Activated CD8-positive, alpha-beta T cell treated with anti-CD3 and anti-CD28 coated beads, Interleukin-2, amount 10 ng/mL, durations not matched to agents 7 days and 5 days (primary cell): Measurements from ENCODE around the gene HOXA9. TPM values are rescaled to one million over a fixed set of nuclear protein-coding genes. Genes with fewer than 3 reads are reported as not detected.

ENCODE experiments used
- ATAC-seq: fragments of 150-1000 bp; cut with Tn5 transposase; one replicate; pipeline ENCODE4 v1.10.0; 2021; ENCODE audit warnings: moderate library complexity
- CTCF ChIA-PET: fragments of 350-600 bp; sonication (Branson Sonifier 250); formaldehyde crosslinking; loops from one replicate; lab custom pipeline; 2021; ENCODE audit warnings: antibody characterized with exemption; lab: Charles Lee
- POLR2A ChIA-PET: fragments of 350-600 bp; sonication (Branson Sonifier 250); formaldehyde crosslinking; loops from one replicate; lab custom pipeline; 2021; ENCODE audit warnings: antibody characterized with exemption; lab: Charles Lee
- DNase-seq: peaks from one replicate; pipeline ENCODE4 v3.0.0-alpha.2; 2020
- H3K27ac Mint-ChIP-seq: one replicate; pipeline ENCODE4 v1.8.0; 2021; ENCODE audit warnings: mild to moderate bottlenecking, mixed read lengths
- H3K27me3 Mint-ChIP-seq: one replicate; pipeline ENCODE4 v1.8.0; 2021; ENCODE audit warnings: low read depth, mixed read lengths
- H3K36me3 Mint-ChIP-seq: one replicate; pipeline ENCODE4 v1.8.0; 2021; ENCODE audit warnings: low read depth, mixed read lengths
- H3K4me1 Mint-ChIP-seq: one replicate; pipeline ENCODE4 v1.8.0; 2021; ENCODE audit warnings: low read depth, mixed read lengths
- H3K4me3 Mint-ChIP-seq: one replicate; pipeline ENCODE4 v1.8.0; 2021; ENCODE audit warnings: mild to moderate bottlenecking, mixed read lengths
- H3K9me3 Mint-ChIP-seq: one replicate; pipeline ENCODE4 v1.8.0; 2022; ENCODE audit warnings: mixed read lengths; ENCODE audit not compliant: insufficient read depth
- total RNA-seq, 2 experiments: library from RNA; stranded (reverse); gene quantifications; one replicate each; pipeline ENCODE4 v1.2.3, GENCODE V29; 2021

Gene HOXA9
- total RNA-seq, 2 experiments from 2014 or later = not detected

DNA sequence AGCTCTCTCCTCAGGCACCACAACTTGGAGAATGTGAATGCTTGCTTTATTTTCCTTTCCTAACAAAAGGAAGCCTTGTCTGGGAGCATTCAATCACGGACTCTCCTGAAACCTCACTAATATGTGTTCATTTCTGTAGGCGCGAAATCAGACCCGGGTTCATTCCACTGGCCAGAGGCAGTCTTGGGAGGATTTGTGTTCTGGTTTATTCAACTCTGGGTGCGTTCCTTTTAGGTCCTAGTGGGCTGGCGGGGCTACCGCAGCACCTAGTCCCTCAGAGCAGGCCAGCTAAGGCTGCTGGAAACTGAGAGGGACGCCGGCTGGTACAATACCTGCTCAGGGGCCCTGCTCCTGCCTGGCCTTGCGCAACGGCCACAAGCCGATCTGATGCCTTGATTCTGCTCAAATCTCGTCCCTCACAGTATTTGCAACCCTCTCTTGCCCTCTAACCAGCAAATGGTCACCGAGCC, 42.3 kb downstream of the HOXA9 start:
- POLR2A ChIA-PET = no interaction called here
- Mint-ChIP-seq H3K27ac (no peak overlapping the region), H3K27me3 (peaks cover 21% of the 10 kb centered on the region), H3K9me3 (no peaks in the 10 kb centered on the region), H3K36me3 (no peaks in the 10 kb centered on the region), H3K4me1 (peaks cover 2% of the 10 kb centered on the region), H3K4me3 (no peak overlapping the region)
- ATAC-seq = no peak
- DNase-seq = no peak
- CTCF ChIA-PET = no interaction called here

GRCh38 chr7:27122077-27122910, 43.0 kb downstream of the HOXA9 start:
- POLR2A ChIA-PET = interaction anchor here (1.3 kb wide), 1 partner anchor 8 kb away, joined by 3 read pairs; the partner anchor contains the start of gene HOXA4
- no peak for ATAC-seq
- peaks cover 14% of the 10 kb centered on the region for H3K27me3 Mint-ChIP-seq

GRCh38 chr7:27121684-27122076, 43.7 kb downstream of the HOXA9 start:
- peaks cover 2% of the 10 kb centered on the region for H3K4me1 Mint-ChIP-seq
- no peak for ATAC-seq
- DNase-seq = no peak
- no peaks in the 10 kb centered on the region for H3K36me3 Mint-ChIP-seq
- no peaks in the 10 kb centered on the region for H3K9me3 Mint-ChIP-seq
- CTCF ChIA-PET = no interaction called here
- H3K4me3 Mint-ChIP-seq = no peak overlapping the region
- no peak overlapping the region for H3K27ac Mint-ChIP-seq
- peaks cover 10% of the 10 kb centered on the region for H3K27me3 Mint-ChIP-seq
- POLR2A ChIA-PET = interaction anchor here (1.3 kb wide), 1 partner anchor 9 kb away, joined by 3 read pairs; the partner anchor contains the start of gene HOXA4

More at GRCh38 chr7:27122077-27122910, 43.0 kb downstream of the HOXA9 start:
- Mint-ChIP-seq H3K36me3 (no peaks in the 10 kb centered on the region), H3K9me3 (no peaks in the 10 kb centered on the region), H3K27ac (no peak overlapping the region), H3K4me3 (no peak overlapping the region), H3K4me1 (peaks cover 2% of the 10 kb centered on the region)
- no peak for DNase-seq
- CTCF ChIA-PET = no interaction called here

- Mint-ChIP-seq H3K4me3 (no peak overlapping the region), H3K4me1 (peaks cover 2% of the 10 kb centered on the region), H3K27ac (no peak overlapping the region), H3K36me3 (no peaks in the 10 kb centered on the region), H3K9me3 (no peaks in the 10 kb centered on the region), H3K27me3 (no peaks in the 10 kb centered on the region)
- DNase-seq (no peak), ATAC-seq (no peak)
- CTCF ChIA-PET = interaction anchor here (0.7 kb wide), 1 partner anchor 10 kb away, joined by 3 read pairs; no protein-coding TSS in a partner anchor
- POLR2A ChIA-PET = interaction anchor here (0.8 kb wide), 1 partner anchor 352 kb away, joined by 3 read pairs; no protein-coding TSS in a partner anchor
Observed at GRCh38 chr7:27119412-27119911, 45.9 kb downstream of the HOXA9 start.

DNA sequence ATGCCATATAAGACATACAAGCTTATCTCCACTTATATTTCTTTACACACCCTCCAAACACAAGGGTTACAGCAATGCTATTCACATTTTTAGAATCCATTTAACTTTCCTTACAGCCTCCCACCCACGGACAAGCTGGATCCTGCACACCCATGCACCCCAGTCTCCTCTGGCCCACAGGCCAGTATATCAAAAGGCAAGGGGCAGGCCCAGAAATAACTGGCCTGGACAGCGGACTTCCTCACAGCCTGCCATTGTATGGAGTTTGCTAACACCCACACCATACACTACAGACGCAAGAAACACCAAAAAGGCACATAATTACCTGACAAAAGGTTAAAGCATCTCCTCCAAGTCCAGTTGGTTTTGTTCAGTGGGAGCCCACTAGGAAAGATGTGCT, 46.8 kb downstream of the HOXA9 start:
- Mint-ChIP-seq H3K27me3 (no peaks in the 10 kb centered on the region), H3K4me1 (peaks cover 2% of the 10 kb centered on the region), H3K9me3 (no peaks in the 10 kb centered on the region), H3K4me3 (no peak overlapping the region), H3K36me3 (no peaks in the 10 kb centered on the region), H3K27ac (no peak overlapping the region)
- ATAC-seq (no peak), DNase-seq (no peak)
- ChIA-PET POLR2A (no interaction called here), CTCF (no interaction called here)

- no peak overlapping the region for H3K27ac Mint-ChIP-seq
- CTCF ChIA-PET = no interaction called here
- DNase-seq (no peak), ATAC-seq (no peak)
- H3K9me3 Mint-ChIP-seq = no peaks in the 10 kb centered on the region
- no peaks in the 10 kb centered on the region for H3K27me3 Mint-ChIP-seq
- POLR2A ChIA-PET = no interaction called here
- H3K4me3 Mint-ChIP-seq = no peak overlapping the region
- H3K4me1 Mint-ChIP-seq = peaks cover 2% of the 10 kb centered on the region
- H3K36me3 Mint-ChIP-seq = no peaks in the 10 kb centered on the region
Observed at GRCh38 chr7:27117887-27118491, 47.3 kb downstream of the HOXA9 start.

GRCh38 chr7:27116962-27117886, 48.1 kb downstream of the HOXA9 start:
- POLR2A ChIA-PET = interaction anchor here (0.6 kb wide), 1 partner anchor 36 kb away, joined by 3 read pairs; no protein-coding TSS in a partner anchor
- no peaks in the 10 kb centered on the region for H3K4me1 Mint-ChIP-seq
- H3K9me3 Mint-ChIP-seq = no peaks in the 10 kb centered on the region
- ATAC-seq (no peak), DNase-seq (no peak)
- H3K4me3 Mint-ChIP-seq = no peak overlapping the region
- no peaks in the 10 kb centered on the region for H3K27me3 Mint-ChIP-seq
- no peaks in the 10 kb centered on the region for H3K36me3 Mint-ChIP-seq
- no peak overlapping the region for H3K27ac Mint-ChIP-seq
- CTCF ChIA-PET = no interaction called here

GRCh38 chr7:27116031-27116961, 49.0 kb downstream of the HOXA9 start:
- Mint-ChIP-seq H3K27ac (no peak overlapping the region), H3K4me1 (no peaks in the 10 kb centered on the region), H3K27me3 (no peaks in the 10 kb centered on the region), H3K36me3 (no peaks in the 10 kb centered on the region), H3K4me3 (no peak overlapping the region), H3K9me3 (no peaks in the 10 kb centered on the region)
- DNase-seq (no peak), ATAC-seq (no peak)
- POLR2A ChIA-PET = interaction anchor here (0.6 kb wide), 1 partner anchor 35 kb away, joined by 3 read pairs; no protein-coding TSS in a partner anchor
- CTCF ChIA-PET = no interaction called here

- H3K4me3 Mint-ChIP-seq = no peak overlapping the region
- H3K36me3 Mint-ChIP-seq = no peaks in the 10 kb centered on the region
- no peak overlapping the region for H3K27ac Mint-ChIP-seq
- no peak for ATAC-seq
- H3K27me3 Mint-ChIP-seq = no peaks in the 10 kb centered on the region
- no peak for DNase-seq
- no peaks in the 10 kb centered on the region for H3K9me3 Mint-ChIP-seq
- no peaks in the 10 kb centered on the region for H3K4me1 Mint-ChIP-seq
- POLR2A ChIA-PET = no interaction called here
- CTCF ChIA-PET = no interaction called here
Observed at GRCh38 chr7:27115221-27116026, 49.9 kb downstream of the HOXA9 start.

- POLR2A ChIA-PET = no interaction called here
- Mint-ChIP-seq H3K27ac (no peak overlapping the region), H3K27me3 (no peaks in the 10 kb centered on the region), H3K4me1 (no peaks in the 10 kb centered on the region), H3K4me3 (no peak overlapping the region), H3K36me3 (no peaks in the 10 kb centered on the region), H3K9me3 (no peaks in the 10 kb centered on the region)
- DNase-seq (no peak), ATAC-seq (no peak)
- CTCF ChIA-PET = no interaction called here
Observed at GRCh38 chr7:27114881-27115220, 50.5 kb downstream of the HOXA9 start.
